T-helper 1 cell (primary cell): ENCODE measurements around the gene MUC13.

ENCODE experiments used
- DNase-seq, 5 donors: peaks; one replicate each; pipeline ENCODE4 v3.0.0-alpha.2; 2012 to 2020

The MUC13 gene

GRCh38 chr3:124873226-124873625, 61.3 kb downstream of the MUC13 start:
- no peak for DNase-seq

GRCh38 chr3:124867511-124867910, 67.0 kb downstream of the MUC13 start:
- DNase-seq: no peak

- DNase-seq: no peak
These were observed 72.5 kb downstream of the MUC13 start for GRCh38 chr3:124862006-124862405.

- DNase-seq: no peak
These were observed 73.5 kb downstream of the MUC13 start for GRCh38 chr3:124861041-124861440.

GRCh38 chr3:124860599-124860998, 74.0 kb downstream of the MUC13 start:
- DNase-seq: no peak

- DNase-seq: no peak
These were observed 75.5 kb downstream of the MUC13 start for GRCh38 chr3:124859025-124859424.

GRCh38 chr3:124858275-124858674, 76.3 kb downstream of the MUC13 start:
- DNase-seq: no peak

GRCh38 chr3:124856677-124857076, 77.9 kb downstream of the MUC13 start:
- DNase-seq: no peak
